GM18526 (cell line): ENCODE data around the gene NLRC5.

Experiments
- POLR2A ChIP-seq: IDR thresholded peaks from 3 replicates; pipeline ENCODE4 v1.6.1; 2011; ENCODE audit not compliant: insufficient read length; ENCODE audit errors: extremely low read depth

The NLRC5 gene

GRCh38 chr16:56953006-56953405 lies 36.4 kb upstream of the NLRC5 start:
- no peak for TF ChIP-seq POLR2A

- no peak for TF ChIP-seq POLR2A
These were observed 33.3 kb upstream of the NLRC5 start for GRCh38 chr16:56956076-56956475.

- no peak for TF ChIP-seq POLR2A
These were observed 32.6 kb upstream of the NLRC5 start for GRCh38 chr16:56956756-56957155.

GRCh38 chr16:56960681-56961281 lies 28.6 kb upstream of the NLRC5 start:
- TF ChIP-seq POLR2A = no peak

- TF ChIP-seq POLR2A = no peak
These were observed 28.0 kb upstream of the NLRC5 start for GRCh38 chr16:56961386-56961785.

GRCh38 chr16:56961851-56962281 lies 27.5 kb upstream of the NLRC5 start, which contains the start of gene CETP:
Gene CETP, plus strand, starts transcription at chr16:56961950. Its CDS starts 30 bp downstream, at chr16:56961980.
- no peak for TF ChIP-seq POLR2A

GRCh38 chr16:56964243-56965148 lies 24.9 kb upstream of the NLRC5 start:
- TF ChIP-seq POLR2A = no peak

- no peak for TF ChIP-seq POLR2A
These were observed 23.9 kb upstream of the NLRC5 start for GRCh38 chr16:56965149-56966092.

GRCh38 chr16:56966093-56966475 lies 23.3 kb upstream of the NLRC5 start:
- TF ChIP-seq POLR2A = no peak

- no peak for TF ChIP-seq POLR2A
These were observed 21.6 kb upstream of the NLRC5 start for GRCh38 chr16:56967733-56968132.

- TF ChIP-seq POLR2A = no peak
These were observed 19.6 kb upstream of the NLRC5 start for GRCh38 chr16:56969769-56970168.

GRCh38 chr16:56970934-56971767 lies 18.2 kb upstream of the NLRC5 start:
- TF ChIP-seq POLR2A = no peak

- TF ChIP-seq POLR2A = no peak
These were observed 17.7 kb upstream of the NLRC5 start for GRCh38 chr16:56971768-56972043.

GRCh38 chr16:56972403-56973293 lies 16.7 kb upstream of the NLRC5 start:
- TF ChIP-seq POLR2A = no peak
